CD4-positive, alpha-beta T cell treated with Interleukin-12 subunit alpha and Interleukin-12 subunit beta, for 1 hour (primary cell): ENCODE results near the gene BPIFB3.

Experiments used
- DNase-seq: peaks from one replicate; pipeline ENCODE4 v3.0.0-alpha.2; 2020

The BPIFB3 gene

DNA sequence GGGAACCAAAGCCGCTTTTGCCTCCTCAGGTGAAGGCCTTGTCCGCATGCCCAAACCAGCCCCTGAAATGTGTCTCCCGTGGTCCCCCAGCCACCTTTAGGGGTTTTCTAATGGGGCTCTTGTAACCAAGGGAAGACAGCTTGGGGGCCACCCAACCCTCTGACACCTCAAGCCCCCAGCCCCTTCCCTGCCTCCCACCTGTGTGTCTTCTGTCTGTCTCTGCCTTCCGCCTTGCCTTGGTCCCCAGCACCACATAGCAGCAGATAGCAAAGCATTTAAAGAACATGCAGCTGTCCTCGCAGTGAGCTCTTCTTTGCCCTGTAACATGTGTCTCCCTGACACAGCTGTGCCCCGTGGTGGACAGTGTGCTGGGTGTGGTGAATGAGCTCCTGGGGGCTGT, 9.6 kb downstream of the BPIFB3 start:
- no peak for DNase-seq

DNA sequence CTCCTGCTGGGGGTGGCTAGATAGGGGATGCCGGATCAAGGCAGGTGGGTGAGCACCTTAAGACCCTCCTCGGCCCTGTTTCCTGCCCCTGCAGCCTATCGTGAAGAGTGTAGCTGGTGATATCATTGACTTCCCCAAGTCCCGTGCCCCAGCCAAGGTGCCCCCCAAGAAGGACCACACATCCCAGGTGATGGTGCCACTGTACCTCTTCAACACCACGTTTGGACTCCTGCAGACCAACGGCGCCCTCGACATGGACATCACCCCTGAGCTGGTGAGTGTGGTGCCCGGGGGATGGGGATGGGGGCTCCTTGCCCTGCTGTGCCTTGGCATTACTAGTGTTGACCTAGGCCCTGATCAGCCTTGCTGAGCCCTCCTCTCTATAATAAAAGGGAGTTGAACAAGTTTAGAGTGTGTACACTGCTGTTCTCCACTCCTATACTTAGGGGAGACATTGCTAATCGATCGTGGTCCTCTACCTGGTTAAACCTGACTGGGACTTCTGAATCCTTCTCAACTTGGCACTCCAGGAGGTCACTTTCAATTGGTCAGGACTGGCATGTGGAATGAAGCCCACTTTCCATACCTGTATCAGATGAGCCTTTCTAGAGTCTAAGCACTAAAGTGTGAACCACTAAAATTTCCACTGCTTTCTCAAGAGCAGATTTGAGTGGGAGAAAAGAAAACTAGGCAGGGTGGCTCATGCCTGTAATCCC, 11.0 kb downstream of the BPIFB3 start:
- no peak for DNase-seq

DNA sequence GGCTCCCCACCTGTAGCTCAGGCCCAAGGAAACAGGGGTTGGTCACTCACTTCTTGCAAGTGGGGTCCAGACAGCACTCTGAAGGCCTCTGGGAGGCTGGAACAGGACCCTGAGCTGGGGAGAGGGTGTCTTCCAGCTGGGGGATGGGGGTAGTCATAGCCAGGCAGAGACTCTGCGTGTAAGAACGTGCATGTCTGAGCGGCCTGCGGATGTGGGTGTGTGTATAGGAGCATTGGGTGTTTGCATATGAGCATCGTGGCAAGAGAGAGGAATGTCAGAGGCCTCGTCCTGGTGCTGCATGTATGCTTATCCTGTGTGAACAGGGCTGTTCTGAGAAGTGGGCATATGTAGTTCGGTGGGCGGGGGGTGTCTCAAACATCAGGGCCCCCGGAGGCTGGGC, 12.1 kb downstream of the BPIFB3 start:
- DNase-seq = no peak

DNA sequence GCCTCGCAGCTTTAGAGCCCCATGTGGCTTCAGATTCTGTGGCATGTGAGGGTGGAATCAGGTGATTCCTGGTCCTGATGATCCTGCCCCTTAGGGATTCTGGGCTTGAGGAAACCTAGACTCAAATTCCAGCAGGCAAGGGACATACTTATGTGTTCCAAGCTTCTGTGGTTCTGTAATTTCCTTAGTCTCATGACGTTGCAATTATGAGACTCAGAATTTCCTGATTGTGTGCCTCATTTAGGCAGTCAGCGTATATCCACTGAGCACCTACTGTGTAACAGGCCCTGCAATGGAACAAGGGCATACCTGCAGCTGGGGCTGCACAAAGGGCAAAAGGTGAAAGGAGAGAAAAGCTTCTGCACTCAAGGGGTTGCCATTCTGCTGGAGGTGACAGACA, 14.1 kb downstream of the BPIFB3 start:
- DNase-seq = no peak

DNA sequence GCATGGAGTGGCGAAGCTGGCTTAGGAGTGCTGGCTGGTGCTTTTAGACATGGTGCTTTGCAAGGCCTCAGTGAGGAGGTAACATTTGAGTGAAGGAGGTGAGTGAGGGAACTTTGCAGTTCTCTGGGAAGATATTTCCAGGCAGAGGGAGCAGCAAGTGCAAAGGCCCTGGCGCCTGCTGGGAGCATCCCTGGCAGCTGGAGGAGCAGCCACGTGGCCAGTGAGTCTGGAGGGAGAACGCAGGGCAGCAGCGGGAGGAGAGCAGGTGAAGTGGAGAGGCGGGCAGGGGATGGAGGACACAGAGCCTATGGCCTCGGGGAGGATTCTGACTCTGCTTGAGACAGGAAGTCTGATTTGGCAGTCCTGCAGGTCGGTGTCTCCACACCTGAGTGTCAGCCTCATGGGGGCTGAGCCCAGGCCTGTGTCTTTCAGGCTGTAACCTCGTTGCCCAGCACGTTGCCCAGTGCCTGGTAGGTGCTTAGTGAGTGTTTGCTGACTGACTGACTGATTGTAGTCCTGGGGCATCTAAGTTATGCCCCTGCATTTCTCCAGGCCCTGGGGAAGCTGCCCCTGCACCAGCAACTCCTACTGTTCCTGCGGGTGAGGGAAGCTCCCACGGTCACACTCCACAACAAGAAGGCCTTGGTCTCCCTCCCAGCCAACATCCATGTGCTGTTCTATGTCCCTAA, 14.7 kb downstream of the BPIFB3 start:
- no peak for DNase-seq

DNA sequence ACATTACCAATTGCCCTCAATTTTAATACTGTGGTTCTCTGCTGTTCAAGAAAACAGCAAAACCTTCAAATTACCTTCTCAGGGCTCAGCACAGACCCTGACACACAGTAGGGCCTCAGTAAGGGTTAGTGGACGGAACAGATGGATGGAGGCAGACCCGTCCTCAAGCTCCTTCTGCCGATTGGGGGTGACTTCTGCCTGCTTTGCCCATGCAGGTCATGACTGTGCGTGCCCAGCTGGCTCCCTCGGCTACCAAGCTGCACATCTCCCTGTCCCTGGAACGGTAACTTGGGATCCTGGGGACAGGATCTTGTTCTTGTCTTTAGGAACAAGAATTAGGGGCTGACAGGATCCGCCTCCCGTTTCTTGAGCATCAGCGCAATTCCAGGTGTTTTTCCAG, 16.0 kb downstream of the BPIFB3 start:
- no peak for DNase-seq

DNA sequence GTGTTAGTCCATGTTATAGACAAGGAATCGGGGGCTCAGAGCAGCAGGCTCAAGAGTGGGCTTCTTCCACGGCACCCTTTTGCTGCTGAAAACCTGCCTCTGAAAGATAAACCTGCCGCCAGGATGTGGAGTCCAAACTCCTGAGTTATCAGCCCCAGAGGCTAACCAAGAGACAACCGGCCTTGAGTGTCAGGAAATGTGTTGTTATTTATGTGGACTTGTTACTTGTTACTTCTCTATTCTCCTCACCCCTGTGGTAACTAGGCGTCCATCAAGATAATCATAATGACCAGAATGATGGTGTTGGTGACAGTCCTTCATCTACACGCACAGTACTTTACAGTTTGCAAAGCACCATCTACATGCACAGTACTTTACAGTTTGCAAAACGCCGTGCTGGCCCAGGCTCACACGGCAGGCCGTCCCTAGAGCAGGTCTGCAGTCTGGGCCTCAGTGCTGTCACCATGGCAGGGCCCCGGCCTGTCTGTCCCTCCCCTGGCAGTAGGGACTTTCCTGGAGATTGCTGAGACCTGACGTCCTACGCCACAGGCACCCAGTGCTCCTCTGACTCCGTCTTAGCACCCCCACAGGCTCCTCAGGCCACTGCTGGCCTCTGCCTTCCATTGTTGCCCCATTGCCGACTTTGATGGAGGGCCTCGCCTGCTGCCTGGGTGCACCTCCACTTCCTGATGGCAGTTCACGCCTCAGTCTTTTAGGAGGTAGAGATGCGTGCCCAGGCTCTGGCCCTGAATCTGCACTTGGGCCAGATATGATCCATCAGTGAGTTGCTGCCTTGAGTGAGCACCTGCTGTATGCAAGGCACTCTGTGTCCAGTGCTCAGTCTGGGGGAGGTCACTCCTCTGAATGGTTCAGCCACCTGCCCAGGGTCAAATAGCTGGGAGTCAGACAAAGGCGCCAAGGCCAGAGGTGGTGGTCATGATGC, 16.7 kb downstream of the BPIFB3 start:
- no peak for DNase-seq

DNA sequence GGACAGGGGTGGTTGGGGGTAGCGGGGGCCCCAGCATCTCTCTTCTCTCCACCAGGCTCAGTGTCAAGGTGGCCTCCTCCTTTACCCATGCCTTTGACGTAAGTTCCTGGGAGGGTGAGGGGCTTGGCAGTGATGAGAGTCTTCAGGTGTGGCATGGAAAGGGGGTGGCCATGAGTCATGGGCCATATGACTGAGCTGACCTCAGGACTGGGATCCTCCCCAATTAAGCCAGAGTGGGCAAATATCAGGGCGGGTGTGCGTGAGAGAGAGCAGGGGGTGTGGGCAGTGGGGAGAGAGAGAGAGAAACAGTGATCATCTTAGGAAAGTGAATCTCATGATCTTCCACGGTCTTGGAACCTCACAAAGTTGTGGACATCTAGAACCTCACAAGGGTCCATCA, 17.5 kb downstream of the BPIFB3 start:
- DNase-seq = no peak

DNA sequence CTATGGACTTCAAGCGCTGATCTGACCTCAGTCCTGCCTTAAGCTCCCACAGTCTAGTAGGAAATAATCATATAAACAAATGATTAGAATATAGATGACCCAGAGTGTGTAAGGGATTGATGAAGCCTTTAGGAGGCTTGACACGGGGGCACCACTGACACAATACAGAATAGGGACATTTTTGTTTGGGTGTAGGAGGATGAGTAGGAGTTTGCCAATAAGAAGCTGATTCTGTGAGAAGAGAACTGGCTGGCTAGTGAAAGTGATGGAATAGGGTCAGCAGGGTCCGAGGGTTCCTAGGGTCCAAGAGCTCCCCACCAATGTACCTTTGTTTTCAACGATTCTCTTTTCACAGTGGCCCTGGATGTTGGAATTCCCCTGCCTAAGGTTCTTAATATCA, 18.7 kb downstream of the BPIFB3 start:
- no peak for DNase-seq

DNA sequence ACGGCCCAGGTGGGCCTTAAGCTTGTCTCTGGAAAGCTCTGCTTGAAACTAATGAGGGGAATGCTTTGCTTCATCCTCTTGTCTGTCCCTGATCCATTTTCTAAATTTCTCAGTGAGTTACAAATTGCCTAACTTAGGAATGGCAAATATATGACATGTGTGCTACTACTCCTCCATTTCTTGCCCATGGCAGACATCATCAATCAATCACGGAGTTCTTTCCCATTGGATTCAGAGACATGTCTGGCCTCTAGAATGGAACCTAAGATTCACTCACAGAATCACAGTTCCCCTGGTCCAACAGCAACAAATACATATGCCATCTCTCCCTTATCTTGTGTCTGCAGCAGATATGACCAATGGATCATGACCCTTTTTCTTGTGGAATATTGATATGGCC, 19.1 kb downstream of the BPIFB3 start:
- no peak for DNase-seq

DNA sequence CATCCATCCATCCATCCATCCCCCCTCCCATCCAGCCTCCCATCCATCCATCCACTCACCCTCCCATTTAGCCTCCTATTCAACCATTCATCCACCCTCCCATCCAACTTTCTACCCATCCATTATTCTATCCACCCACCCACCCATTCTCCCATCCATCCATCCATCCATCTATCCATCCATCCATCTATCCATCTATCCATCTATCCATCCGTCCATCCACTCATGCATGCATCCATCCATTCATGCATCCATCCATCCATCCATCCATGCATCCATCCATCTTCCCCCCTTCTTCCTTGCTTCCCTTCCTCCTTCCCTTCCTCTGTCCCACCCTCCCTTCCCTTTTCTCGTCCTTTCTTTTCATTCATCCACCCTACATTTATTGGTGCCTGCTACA, 21.0 kb downstream of the BPIFB3 start:
- DNase-seq = no peak

DNA sequence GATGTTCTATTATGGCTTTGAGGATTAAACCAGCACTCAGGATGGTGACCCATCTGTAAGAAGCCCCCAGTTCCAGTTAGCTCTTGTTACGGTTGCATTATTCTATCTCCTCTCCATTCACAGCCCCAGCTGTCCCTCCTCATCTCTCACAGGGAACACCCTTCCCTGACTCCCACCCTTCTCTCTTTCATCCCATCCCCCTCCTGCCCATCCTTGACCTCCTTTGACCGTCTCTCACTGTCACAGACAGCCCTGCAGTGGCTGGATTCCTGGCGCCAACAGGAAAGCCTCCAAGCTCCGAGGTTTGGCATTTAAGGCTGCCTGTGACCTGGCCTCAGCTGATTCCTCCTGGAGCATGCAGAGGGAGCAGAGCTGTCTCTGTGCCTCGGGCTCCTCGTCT, 21.6 kb downstream of the BPIFB3 start:
- no peak for DNase-seq

DNA sequence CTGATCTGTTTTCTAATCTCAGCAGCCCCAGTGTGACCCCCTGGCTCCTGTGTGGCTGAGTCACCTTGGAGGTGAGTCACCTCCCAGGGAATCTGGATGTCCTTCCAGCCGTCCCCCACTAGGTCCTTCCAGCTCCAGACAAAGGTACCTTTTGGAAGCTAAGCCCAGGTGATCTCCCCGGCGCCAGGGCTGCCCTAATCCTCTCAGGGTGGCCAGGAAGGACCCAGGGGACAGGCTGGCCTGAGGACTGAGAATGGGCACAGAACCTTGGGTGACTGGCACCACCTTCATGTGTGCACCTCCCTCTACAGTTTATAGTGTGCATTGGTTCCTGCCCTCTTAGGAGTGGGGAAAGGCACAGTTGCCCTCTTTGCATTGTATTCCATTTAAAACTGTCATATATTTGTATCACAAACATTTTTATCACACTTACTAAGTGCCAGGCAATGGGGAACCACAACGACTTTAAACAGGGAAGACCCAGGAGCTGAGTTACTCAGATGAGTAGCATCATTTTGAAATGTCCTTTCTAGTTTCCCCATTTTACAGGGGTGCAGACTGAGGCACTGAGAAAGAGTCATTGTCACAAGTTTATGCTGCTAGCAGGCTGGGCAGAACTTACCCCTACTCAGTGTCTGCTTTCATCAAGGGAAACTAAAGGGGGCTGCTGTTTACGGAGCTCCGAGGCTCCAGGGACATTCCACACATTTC, 23.1 kb downstream of the BPIFB3 start:
- DNase-seq = peak; percentile 37

DNA sequence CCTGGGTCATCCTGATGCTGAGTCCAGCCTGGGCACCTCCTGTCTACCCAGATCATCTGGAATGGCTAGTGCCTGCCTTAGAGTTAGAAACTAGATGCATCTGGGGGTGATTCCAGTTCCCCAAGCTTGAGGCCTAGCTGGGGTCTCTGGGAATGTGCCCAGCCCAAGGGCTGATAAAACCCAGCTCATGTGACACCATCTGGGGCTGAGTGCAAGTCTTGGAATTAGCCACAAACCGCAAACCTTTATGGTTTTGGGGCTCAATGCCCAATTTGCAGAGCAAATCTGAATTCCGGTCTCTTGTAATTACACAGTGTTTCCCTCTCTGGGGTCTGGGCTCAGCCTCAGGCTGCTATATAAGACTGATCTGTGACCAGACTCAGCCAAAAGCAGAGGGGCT, 25.6 kb downstream of the BPIFB3 start, which contains the start of gene BPIFB4:
Gene BPIFB4, plus strand, starts transcription at position 385 of the 400 bp plus-strand sequence. CDS start 1,884 bp downstream, outside the sequence.
- no peak for DNase-seq

DNA sequence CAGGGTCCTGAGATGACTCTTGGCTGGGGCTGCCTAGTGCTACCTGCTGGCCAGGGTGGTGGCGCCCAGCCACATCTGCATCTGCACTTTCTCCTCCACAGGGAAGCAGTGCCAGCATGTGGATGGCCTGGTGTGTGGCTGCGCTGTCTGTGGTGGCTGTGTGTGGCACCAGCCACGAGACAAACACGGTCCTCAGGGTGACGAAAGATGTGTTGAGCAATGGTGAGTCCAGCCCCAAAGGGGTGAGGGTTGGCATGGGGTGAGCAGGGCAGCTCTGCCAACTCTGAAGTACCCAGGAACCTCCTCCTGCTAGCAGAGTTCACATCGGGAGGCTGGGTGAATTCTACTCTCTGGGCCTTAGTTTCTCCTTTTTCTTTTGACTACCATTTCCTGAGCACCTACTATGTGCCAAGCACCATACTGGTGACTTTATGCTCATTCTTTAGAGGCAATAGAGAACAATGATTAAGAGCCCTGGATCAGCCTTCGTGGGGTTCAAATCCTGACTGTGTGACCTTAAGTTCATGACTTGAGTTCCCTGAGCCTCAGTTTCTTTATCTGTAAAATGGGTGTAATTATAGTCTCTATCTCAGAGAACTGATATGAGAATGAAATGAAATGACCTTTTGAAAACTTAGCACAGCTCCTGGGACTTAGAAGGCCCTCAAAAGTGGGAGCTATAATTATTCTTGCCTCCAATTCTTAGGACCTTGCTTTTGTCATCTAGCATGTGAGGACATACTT, 27.9 kb downstream of the BPIFB3 start:
- DNase-seq = no peak

DNA sequence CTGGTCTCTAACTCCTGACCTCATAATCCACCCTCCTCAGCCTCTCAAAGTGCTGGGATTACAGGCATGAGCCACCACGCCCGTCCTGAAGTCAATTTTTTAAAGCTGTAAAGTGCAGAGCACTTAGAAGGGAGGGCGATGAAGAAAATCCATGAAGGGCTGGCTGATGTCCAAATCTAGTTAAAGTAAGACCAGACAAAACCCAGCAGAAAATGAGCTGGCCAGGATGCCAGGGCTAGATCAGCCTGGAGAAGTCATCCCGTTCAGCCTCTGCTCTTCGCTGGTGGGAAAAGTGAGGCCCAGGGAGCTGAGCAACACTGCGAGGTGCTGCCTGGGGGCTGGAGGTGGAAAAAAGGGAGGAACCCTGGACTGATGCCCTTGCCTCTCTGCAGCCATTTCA, 28.8 kb downstream of the BPIFB3 start:
- DNase-seq = no peak

DNA sequence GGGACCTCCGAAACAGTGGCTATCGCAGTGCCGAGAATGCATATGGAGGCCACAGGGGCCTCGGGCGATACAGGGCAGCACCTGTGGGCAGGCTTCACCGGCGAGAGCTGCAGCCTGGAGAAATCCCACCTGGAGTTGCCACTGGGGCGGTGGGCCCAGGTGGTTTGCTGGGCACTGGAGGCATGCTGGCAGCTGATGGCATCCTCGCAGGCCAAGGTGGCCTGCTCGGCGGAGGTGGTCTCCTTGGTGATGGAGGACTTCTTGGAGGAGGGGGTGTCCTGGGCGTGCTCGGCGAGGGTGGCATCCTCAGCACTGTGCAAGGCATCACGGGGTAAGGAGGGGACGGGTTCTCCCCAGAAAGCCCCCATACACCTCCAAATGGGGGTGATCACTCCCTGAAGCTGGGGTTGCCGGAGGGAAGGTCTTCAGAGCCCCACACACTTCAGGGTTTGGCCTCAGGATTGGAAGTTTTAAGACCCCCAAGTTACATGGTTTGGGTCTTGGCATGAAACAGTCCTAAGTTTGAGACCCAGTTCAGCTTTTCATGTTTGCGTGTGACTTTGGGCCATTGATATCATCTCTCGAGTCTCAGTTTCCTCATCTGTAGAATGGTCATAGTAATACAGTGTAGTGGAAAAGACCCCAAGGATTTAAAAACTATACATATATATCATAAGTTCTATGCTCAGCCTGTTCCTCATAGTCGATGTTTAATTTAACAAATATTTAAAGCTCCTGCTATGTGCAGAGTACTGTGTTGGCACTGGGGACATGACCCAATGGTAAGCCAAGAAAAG, 30.0 kb downstream of the BPIFB3 start:
- DNase-seq = no peak

DNA sequence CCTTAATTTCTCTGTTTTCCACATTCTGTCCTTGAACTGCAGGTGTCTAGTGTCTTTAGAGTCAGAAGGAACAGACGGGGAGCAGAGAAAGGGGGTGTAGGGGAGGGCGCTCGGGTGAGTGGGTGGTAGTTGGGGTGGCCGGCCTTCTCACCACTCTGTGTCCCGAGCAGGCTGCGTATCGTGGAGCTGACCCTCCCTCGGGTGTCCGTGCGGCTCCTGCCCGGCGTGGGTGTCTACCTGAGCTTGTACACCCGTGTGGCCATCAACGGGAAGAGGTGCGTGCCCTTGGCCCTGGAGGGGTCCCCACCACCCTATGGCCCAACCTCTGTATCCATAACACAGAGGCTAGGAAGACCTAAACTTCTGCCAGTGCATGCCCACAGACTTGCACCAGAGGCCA, 31.0 kb downstream of the BPIFB3 start:
- DNase-seq = no peak

DNA sequence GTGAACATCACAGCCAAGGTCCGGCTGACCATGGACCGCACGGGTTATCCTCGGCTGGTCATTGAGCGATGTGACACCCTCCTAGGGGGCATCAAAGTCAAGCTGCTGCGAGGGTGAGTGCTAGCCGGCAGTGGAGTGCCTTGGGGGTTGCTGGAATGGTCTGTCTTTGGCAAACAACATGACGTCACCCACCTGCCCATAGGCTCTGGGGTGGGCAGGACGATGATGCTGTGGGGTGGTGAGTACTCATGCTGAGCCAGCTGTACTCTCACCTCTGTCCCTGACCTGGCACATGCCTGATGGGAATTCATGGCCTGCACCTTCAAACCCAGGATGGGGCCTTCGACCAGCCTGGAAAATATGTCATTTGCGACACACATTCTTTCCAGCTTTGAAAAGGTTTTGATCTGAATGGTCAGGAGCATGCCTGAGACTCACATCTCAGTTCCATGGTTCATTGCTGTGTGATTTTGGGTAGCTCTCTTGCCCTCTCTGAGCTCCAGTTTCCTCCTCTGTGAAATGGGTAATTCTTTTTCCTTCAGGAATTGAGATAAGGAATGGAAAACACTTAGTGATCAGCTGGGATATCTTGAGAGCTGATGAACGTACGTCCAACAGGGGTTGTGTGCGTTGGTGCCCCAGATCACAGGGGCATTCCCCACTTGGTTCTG, 32.5 kb downstream of the BPIFB3 start:
- no peak for DNase-seq

DNA sequence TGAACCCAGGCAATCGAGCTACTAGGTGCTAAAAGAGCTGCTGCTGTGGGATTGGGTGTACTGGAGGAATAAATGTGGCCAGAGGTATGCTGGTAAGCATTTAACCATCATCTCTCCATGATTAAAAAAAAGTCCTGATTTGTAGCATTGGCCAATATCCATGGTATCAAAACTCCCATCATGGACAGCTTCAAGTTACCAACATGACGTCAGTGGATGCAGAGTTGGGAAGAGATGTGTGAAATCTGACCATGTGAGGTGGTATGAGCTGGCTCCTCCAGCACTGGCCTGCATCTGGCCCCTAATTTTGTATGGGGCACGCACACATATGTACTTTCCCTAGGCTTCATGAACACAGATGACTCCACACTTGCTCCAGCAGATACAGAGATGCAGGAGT, 37.4 kb downstream of the BPIFB3 start:
- DNase-seq = no peak

DNA sequence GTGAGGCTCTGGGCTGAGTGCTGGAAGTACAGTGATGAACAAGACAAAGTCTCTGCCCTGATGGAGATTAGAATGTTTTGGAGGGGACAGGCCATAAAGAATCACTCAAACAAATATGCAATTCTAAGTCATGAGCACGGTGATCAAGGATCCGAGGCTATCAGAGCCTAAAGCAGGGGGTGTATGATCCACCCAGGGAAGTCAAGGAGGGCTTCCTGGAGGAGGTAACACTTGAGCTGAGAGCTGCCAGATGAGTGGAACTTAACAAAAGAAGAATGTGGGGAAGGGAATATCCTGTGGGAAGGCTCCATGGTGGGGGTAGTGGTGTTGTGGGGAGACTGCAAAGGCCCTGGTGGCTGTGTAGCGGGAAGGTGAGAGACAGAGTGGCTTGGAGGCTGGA, 38.0 kb downstream of the BPIFB3 start:
- DNase-seq = no peak
